Measurements from ENCODE around the gene AGPAT4.

AGPAT4 gene

DNA sequence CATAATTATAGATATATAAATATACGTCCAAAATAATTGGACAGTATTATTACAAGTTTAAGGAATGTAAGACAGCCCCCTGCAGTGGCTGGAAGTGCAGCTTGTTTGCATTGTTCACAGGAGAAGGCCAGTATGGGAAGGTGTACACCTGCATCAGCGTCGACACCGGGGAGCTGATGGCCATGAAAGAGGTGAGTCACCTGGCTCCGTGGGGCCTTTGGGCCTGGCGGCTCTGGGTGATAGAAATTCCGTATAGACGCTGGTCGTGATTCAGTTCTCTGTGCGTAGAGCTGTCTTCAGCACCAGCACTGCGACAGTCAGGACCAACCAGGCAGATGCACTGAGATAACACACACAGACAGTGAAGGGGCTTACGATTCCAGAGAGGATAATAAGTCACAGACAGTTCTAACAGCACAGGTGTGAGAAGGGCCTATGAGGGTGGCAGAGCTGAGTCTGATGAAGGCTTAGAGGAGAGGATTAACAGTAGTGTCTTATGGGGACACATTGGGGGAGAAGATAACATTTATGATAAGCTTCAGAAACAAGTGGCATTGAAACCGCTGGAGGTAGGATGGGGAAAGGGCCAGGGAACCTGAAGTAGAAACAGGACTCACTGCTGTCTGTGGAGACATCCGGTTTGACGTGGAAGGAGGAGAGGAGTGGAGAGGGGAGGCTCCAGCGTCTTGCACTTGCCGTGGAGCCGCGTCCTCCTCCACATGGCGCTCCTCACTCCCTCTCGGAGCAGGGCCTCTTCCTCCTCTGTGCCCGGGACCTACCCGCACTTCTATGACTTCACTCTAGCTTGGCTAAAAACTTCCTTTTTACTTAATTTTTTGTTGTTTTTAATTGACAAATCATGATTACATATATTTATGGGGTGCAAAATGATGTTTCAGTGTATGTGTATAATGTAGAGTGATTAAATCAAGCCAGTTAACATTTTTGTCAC lies 165.8 kb downstream of the AGPAT4 start:
- DNase-seq = no peak

DNA sequence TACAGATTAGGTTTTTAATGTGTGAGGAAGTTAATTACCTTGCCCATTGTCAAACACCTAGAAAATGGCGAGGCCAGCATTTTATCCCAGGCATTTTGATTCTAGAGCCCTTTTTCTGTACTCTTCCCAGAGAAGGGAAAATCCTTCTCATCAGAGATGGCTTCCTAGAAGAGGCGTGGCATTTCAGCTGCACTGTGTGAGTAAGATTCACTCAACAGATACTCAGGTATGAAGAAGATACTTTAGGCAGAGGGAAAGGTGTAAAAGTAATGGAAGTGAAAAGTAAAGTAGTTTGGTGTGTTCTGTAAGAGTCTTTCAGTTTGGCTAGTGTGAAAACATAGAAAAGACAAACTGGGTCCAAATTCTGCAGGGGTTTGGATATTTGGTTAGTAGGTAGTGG lies 168.5 kb downstream of the AGPAT4 start:
- DNase-seq = no peak

DNA sequence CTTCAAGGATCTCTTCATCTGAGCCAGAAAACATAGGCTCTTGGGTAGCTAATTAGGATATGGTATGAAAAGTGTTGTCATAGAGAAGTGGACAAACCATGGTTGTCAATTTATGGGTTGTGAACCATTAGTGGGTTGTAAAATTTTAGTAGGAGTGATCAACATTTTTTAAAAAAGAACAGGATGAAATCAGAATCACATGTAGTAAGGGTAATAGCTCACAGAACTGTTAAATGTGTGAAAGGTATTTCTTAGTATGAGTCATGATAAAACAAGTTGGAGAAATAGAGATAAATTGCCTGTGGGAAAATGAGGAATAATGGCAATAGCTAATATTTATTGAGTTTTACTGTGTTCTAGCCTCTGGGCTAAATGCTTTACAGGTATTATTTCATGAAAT lies 168.9 kb downstream of the AGPAT4 start:
- no peak for DNase-seq

DNA sequence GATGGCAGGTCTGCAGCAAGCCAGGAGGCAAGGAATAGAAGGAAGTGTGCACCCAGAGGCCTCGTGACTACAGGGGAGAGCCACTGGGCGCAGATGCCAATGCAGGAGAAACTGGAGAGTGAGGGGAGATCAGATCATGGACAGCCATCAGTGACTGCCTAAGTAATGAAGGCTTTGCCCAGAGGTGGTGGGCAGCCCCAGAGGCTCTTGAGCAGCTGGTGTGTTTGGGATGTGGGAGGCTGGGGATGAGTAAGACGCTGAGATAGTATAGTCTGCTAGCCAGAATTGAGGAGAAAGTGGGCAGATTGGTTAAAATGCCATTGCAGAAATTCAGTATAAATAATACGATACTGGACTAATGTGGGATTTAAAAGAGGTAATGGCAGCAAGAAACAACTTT lies 170.4 kb downstream of the AGPAT4 start:
- DNase-seq = no peak

DNA sequence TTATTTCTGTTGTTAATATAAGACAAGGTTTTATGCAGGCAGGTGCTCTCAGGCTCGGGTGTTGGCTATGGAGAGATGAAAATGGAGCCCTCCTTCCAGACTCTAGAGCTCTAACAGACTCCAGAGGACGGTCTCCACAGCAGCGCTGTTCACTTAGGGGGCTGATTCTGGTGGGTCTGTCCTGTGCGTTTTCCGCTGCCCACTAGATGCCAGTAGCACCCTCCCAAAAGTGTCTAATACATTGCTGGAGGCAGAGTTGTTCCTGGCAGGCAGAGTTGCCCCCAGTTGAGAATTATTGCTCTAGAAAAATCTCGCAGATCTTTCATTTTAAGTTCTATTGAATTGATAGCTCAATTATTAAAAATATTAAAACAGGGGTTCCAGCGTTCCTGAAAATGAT lies 172.3 kb downstream of the AGPAT4 start:
- no peak for DNase-seq

DNA sequence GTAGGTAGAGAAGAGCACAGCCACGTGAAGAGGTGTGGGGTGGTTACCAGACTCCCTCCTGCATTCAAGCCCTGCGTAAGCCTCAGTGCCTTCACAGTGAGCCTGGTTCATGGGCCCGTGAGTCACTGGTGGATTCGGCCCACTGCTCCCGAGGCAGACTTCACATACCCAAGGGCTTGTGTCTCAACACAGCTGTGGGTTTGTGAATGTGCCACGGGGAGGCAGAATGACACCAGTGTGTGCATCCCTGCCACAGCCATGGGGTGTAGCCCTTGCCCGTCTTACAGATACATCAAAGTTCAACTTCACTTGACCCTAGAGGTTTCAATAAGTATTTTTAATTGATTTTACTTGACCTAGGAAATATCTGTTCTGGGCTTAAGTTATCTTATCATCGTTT lies 173.8 kb downstream of the AGPAT4 start:
- DNase-seq = no peak

DNA sequence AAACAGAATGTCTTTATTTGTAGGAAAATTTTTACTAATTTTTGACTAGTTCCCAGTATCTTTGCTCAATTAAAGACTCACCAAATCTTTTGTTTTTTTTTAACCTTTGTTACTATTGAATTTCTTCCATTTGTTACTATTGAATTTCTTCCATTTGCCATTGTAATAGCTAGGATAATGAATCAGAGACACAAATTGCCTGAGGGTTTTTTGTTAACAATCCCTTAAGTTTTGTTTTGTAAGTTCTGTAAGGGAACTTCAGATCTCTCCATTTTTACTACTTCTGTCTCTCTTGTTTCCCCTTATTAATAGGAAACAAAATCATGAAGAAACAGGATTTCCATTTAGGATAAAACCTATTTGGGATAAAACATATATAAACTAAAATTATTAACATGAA lies 177.9 kb downstream of the AGPAT4 start:
- DNase-seq = no peak

DNA sequence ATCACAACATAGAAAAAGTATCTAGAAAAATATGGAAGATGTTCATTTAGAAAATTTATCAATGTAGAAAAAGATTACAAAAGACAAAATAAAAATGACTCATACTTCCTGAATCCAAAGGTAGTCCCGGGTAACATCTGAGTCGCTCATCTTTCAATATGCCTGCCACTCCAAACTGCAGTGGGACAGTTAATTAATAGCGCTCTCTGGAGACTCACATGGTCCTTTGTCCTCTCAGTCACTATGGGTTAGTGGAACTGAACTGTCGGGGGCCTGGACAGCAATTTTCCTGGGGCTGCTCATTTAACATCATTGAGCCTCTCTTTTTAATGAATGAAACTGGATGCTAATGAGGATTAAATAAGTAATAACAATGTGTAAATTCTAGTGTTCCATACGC lies 178.9 kb downstream of the AGPAT4 start:
- DNase-seq = no peak

DNA sequence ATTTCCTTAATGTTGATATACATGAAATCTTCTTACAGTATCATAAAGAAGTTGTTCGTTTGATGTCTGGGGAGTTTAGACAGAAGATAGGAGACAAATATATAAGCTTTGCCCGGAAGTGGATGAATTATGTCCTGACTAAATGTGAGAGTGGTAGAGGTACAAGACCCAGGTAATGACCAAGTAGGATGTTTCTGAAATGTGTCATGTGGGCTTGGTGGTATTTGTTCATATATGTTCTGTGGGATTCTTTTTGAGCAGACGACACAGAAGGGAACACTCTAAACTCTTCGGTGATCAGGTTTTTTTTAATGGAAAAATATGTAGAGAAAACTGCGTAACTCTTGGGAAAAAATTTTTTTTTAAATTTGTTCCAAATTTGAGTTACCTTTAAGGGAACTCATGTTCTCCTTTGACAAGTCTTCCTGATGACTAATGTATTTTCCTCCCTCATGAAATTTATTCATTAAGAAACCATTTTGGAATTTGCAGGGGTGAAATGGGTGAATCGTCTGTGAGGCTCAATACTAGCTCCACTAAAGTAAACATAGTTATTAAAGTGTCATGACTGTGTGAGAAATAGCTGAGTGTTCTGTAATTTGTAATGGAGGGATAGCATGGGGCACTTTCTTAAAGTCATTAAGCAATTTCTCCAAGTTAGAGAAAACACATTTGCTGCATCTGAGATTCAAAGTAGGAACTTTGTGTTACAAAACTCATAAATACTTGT lies 181.7 kb downstream of the AGPAT4 start:
- DNase-seq = no peak

DNA sequence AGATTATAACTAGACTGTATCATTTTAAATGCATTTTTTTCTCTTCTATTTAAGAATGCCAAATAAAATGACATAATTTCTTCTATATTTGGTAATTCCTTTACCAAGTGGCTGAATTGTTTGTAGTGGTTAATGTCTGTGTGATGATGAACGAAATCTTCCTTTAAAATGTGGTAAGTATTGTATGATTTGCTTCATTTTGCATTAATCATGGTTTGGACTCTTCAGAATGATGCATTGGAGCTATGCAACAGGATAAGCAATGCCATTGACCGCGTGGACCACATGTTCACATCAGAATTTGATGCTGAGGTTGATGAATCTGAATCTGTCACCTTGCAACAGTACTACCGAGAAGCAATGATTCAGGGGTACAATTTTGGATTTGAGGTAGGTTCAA lies 182.7 kb downstream of the AGPAT4 start:
- no peak for DNase-seq

DNA sequence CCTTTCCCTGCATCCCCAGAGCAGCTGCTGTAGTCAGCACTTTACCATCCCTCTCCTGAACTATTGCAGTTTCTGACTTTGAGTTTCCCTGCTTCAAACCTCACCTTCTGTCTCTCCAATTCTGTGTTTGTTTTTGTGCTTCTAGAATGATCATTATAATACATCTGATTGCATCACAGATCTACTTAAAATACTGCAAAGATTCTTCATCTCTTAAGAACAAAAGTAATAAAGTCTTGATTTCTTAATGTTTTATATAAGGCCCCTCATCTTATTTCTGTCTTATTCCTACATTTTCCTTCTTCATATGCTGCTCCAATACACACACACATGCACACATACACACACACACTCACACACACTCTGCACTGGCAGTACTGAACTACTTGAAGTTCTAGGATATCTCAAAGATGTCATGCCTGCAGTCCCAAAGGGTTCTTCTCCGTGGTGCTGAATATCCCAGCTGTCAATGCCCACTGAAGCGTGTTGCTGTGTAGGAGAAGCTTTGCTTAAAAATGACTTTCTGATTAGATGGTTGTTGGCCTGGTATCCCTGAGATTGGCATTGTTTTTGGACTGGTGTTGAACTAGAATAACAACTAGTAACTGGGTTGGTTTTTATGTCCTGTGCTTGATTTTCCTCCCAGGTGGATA lies 185.1 kb downstream of the AGPAT4 start:
- no peak for DNase-seq

DNA sequence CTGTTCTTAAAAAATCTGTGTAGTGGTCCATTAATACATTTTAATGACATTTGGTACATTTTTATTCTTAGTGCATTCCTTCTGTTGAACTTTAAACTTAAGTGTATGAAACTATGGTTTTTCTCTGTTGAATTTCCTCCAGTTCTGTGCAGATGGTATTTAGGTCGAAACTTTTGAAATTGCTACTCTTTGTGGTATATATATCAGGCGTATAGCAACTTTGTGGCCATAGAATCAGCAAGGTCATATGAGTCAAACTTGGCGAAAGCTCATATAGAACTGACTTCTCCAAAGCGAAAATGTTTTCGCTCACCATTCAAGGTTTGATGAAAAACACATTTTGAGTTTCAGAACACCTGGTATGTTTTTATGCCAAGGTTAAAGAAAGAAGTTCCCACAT lies 188.6 kb downstream of the AGPAT4 start:
- DNase-seq = no peak

DNA sequence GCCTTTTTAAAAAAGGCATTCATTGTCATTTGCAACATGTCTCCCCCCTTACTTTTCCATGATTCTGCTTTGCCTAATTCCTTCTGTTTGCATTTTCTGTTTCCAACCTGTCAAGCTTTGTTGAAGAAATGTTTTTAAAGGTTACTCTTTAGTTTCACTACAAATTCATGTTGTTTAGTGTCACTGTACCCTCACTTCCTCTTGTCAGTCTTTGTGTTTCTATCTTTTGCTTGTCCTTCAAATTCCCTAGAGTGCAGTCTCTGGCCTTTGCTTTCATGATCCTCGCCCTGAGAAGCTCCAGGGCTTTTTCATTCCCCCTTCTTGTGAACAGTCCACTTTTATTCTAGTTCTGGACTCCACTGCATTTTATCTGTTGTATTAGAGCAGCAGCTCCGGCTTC lies 191.6 kb downstream of the AGPAT4 start:
- DNase-seq = no peak

DNA sequence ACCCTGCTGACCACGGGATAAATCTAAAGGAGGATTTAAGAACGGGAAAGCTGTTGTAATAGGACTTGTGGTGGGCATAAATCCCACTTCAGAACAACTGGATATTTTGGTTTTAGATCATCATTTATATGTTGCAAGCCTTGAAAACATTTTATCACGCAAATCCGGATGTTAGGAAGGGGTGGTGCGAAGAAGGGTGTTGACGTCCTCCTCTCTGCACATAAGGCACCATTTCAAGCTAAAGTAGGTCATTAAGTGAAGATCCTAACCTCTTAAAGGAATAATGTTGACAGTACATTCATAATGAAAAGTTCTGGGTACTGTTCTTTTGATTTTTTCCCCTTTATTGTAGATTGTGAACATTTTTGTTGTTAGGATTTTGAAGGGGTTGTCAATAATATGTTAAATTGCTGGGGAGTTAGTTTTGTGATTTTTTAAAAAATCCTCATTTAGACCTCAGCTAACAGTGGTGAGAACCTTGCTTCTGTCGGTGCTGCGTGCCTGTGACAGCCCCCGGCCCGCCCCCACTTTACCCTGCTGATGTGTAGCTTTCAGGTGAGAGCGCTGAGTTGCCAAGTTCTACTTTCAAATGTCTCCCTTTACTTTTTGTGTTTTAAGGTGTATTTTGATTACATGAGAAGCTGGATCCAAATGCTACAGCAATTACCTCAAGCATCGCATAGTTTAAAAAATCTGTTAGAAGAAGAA lies 193.4 kb downstream of the AGPAT4 start:
- no peak for DNase-seq

Data from stimulated activated CD8-positive, alpha-beta memory T cell treated with anti-CD3 and anti-CD28 coated beads, Interleukin-4, amount 100 ng/mL, for 48 hours (primary cell).